Activated CD8-positive, alpha-beta memory T cell treated with anti-CD3 and anti-CD28 coated beads, Interleukin-2, amount 50 U/mL, for 1 hour (primary cell): ENCODE data around the gene ZKSCAN2.
A peak's percentile ranks its signal among the peaks of the same experiment; 100 is the strongest.

ENCODE experiments used
- DNase-seq: peaks from one replicate; pipeline ENCODE4 v3.0.0-alpha.2; 2020; ENCODE audit errors: extremely low read depth

ZKSCAN2 gene

DNA sequence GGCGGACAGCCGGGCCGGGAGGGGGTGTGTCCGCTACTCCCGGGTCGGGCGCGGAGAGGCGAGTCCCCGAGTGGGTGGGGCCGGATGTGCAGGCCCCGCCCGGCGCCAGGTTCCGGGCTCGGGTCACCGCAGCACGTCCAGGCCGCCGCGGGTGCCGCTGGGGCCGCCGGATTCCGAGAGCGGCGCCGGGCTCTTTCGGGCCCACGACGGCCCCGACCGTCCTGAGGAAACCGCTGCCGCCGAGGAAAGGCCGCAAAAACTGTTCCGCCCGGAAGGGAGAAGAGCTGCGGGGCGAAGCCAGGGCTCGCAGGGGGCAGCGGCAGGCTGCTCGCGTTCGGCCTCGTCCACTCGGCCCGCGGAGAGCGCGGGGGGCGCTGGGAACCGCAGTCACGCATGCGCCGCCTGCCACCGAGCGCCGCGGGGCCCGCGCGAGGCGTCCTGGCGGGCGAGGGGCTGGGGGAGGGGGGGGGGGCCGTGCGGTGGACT is at the start of gene ZKSCAN2:
ZKSCAN2 (minus strand) TSS at position 376 of the 486 bp plus-strand sequence. CDS start 718 bp downstream, outside the sequence.
- DNase-seq: peak; percentile 40

DNA sequence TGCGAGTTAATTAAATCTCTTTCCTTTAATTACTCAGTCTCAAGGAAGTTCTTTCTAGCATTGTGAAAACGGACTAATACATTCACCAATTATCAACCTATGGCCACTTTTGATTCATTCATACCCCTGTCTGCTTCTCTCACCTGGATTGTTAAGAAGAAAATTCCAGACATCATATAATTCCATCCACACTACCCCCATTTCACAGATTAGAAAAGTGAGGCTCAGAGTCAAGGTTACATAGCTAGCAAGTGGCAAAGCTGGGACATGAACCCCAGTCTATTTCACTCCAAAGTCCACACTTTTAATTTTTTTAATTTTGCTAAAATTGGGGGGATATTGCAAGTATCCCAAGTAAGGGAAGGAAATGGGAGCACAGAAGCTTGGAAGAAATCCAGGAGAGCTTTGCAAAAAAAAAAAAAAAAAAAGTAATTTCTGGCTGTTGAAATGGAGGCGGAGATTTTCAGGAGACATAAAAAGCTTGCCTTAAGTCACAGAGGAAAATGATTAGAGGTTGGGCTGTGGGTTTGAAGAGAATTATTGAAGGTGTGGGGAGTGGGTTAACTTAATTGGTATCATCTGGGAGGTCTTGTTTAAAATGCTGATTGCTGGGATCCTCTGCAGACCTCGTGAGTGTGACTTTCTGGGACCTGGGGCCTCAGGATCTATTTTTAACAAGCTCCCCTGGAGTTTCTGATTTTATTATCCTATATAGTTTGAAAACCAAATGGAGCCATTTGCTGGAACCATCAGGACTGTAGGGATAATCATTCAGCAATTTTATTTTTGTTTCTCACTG is 42.3 kb upstream of the ZKSCAN2 start:
- DNase-seq: no peak

DNA sequence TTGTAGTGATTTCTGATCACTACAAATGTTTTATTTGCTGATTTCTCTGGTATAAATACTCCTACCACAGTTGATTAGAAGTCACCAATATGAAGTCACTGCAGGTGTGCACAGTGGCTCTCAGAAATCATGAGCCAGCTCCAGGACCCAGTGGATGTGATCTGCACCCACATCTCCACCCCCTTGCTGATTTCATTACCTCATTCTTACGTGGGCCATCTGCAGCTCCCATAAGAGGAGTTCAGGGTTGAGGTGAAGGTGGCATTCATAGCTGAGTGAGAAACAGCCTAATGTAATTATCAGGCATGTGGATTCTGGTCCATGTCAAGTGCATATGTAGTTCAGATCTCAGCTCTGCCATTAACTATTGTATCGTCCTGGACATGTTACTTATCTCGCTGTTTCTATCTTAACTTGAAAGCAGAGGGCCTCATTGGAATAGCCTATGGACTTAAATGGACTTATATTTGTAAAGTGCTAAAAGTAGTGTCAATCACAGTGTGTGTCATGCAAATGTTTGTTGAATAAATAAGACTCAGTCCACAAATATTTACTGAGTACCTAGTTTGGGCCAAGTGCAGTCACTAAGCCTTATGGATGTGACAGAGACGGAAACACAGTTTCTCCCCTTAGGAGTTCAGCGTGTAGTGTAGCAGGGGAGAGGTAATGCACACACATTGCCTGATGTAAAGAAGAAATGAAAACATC is 40.7 kb upstream of the ZKSCAN2 start:
- DNase-seq: no peak

DNA sequence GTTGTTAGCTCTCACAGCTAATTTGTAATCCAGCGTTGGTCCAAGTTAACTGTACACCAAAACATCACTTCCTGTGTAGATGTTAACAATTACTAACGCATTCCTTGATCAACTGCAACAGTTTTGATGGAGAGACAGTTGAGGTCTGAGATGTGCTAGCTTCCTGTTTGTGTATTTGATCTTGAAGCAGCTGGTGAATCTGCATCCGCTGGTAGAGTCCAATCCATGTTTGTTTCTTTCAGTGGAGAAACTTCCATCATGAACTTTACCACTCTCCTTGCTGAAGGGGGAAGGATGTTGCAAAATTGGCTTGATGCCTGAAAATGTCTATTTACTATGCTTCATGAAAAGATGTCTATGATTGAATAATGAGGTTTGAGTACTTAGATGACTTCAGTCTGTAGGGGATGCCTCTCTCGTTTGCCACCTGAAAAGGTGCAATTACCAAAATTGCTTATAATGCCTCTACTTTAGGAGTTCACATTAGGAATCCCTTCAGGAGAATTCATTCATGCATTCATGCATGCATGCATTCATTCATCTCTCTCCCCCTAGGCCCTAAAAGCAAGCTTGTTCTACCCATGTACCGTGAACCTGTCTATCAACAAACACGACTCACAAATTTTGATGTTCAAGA is 39.6 kb upstream of the ZKSCAN2 start:
- no peak for DNase-seq

DNA sequence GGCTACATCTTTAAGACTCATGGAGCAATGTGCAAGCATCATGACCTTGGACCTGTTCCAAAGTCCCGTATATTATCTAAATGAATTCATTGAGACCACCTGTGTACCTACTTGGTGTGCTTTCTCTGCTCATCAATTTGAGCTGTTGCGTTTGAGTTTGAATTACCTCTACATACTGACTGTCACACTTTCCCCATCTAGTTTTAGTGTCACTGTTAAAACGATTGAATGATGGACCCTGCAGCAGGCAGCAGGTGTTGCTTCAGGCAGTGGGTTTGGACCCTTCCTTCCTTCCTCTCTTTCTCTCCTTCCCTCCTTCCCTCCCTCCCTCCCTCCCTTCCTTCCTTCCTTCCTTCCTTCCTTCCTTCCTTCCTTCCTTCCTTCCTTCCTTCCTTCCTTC is 33.9 kb upstream of the ZKSCAN2 start:
- no peak for DNase-seq

DNA sequence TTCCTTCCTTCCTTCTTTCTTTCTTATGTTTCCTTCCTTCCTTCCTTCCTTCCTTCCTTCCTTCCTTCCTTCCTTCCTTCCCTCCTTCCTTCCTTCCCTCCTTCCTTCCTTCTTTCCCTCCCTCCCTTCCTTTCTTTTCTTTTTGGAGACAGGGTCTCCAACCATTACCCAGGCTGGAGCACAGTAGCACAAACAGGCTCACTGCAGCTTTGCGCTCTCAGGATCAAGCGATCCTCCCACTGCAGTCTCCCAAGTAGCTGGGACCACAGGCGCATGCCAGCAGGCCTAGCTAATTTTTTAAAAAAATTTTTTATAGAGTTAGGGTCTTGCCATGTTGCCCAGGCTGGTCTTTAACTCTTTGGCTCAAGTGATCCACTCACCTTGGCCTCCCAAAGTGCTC is 31.8 kb upstream of the ZKSCAN2 start:
- no peak for DNase-seq

GRCh38 chr16:25279491-25279890 is 21.8 kb upstream of the ZKSCAN2 start:
- no peak for DNase-seq

- no peak for DNase-seq
Measured at GRCh38 chr16:25271421-25271820, 13.8 kb upstream of the ZKSCAN2 start.

- no peak for DNase-seq
Measured at GRCh38 chr16:25270577-25270976, 12.9 kb upstream of the ZKSCAN2 start.

- DNase-seq: no peak
Measured at GRCh38 chr16:25269879-25270278, 12.2 kb upstream of the ZKSCAN2 start.

- no peak for DNase-seq
Measured at GRCh38 chr16:25265968-25266367, 8.3 kb upstream of the ZKSCAN2 start.

DNA sequence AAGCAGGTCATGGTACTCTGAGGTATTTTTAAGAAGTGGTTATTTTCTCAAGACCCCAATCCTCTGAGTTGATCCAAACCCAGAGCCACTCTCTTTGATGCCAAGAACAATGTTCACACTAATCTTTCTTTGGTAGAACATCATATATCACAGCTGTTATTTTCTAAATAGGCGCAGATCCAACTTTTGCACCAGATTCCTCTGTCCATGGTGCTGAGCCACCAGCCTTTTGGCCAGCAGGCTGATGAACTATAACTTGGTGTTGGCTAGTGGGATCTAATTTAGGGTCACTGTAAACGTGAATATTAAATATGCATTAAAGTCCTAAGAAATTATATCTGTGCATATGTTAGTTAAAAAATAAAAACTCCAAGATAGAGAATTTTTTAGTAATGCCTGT is 7.0 kb upstream of the ZKSCAN2 start:
- DNase-seq: no peak

DNA sequence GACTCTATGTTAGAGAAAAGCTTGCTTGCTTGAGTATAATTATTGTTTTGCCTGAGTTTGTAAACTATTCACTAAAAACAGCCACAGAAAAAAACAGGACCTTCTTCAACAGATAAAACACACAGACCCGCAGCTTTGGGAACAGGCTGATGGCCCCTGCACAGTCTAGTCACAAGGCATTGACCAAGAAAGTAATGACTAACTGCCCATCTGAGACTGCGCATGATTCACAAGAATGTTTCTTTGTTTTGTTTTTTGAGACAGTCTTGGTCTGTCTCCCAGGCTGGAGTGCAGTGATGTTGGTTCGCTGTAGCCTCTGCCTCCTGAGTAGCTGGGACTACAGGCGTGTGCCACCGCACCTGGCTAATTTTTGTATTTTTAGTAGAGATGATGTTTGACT is 2.8 kb upstream of the ZKSCAN2 start:
- DNase-seq: no peak

DNA sequence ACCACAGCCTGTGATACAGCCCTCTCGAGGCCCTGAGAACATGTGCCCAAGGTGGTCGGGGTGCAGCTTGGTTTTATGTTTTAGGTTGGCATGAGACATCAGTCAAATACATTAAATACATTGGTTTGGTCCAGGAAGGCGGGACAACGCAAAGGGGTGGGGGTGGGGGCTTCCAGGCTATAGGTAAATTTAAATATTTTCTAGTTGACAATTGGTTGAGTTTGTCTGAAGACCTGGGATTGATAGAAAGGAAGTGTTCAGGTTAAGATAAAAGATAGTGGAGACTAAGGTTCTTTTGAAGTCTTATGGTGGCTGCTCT is 1.2 kb upstream of the ZKSCAN2 start:
- no peak for DNase-seq

GRCh38 chr16:25257956-25258860 is 563 bp upstream of the ZKSCAN2 start:
- peak; percentile 37 for DNase-seq

DNA sequence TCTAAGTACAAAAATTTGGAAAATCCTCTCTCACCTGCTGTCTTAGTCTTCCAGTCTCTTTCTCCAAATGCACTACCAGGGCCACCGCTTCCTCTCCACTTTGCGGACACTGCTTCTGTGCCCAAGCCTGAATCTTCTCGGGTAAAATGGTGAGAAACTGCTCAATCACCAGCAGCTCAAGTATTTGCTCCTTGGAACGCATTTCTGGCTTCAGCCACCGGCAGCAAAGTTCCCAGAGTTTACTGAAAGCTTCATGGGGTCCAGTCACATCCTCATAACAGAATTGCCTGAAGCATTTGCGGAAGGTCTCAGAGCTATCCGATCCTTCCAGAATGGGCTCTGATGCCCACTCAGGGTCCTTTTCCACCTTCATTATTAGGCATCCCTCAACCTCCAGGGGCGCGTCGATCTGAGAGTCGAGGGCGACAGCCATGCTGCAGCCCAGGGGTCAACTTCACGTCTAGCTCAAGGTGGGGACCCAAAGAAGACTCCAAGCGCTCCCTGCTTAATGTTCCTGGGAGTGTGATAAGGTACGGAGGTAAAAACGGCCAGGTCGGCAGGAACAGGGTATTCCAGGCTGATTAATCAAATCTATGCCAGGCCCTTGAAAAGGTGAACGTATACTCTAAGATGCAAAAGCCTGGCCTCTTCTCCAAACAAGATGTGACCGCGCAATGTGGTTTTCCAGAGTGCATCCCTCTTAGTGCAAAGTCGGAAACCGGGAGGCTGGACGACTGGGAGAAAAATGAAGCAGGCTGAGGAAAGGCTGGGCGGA is 763 bp downstream of the ZKSCAN2 start:
- DNase-seq: no peak

DNA sequence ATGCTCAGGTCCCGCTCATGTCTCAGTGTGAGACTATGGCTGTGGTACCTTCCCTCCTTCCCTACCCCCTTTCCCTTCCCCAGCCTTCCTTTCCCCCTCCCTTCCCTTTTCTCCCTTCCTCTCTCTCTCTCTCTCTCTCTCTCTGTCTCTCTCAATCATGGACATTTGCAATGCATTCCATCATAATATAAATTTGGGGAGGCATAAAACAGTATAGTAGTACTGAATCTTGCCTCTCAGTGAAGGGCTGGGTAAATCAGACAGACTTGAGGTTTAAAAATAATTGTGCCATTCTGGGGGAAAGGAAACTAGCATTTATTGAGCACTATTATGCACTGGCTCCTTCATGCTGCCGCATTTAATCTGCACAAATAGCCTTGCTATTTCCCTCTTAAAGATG is 4.3 kb downstream of the ZKSCAN2 start:
- DNase-seq: no peak

DNA sequence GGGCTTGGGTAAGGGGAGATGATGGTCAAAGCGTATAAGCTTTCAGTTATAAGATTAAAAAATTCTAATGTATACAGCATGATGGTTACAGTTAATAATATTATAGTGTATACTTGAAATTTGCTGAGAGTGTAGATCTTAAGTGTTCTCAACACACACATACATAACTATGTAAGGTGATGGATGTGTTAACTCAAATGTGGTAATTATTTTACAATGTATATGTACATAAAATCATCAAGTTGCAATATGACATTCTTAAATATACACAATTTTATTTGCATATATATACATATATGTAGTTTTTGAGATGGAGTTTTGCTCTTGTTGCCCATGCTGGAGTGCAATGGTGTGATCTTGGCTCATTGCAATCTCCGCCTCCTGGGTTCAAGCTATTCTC is 7.2 kb downstream of the ZKSCAN2 start:
- no peak for DNase-seq

- no peak for DNase-seq
Measured at GRCh38 chr16:25235991-25236390, 21.7 kb downstream of the ZKSCAN2 start.

DNA sequence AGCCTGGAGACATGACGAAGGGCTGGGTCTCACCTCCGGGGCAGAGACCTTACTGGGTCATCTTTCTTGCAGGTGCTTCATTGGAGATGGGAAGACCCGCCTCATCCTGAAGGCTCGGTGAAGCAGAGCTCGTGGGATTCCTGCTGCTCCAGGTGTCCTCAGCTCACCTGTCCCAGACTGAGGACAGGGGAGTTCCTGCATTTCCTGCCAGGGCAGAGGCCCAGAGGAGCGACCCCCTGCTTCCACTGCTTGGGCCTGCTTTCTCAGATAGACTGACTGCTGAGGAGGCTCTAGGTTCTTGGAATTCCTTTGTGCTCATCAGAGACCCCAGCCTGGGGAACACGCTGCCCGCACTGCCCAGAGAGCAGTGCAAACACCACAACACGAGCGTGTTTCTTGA is 29.3 kb downstream of the ZKSCAN2 start:
- no peak for DNase-seq

GRCh38 chr16:25224731-25225319 is 32.8 kb downstream of the ZKSCAN2 start:
- no peak for DNase-seq
